Fibroblast of mammary gland (primary cell): ENCODE measurements around the gene PPOX.
A peak's percentile ranks its signal among the peaks of the same experiment; 100 is the strongest.

Experiments used
- DNase-seq: peaks from one replicate; pipeline ENCODE4 v3.0.0-alpha.2; 2010; ENCODE audit warnings: low read depth
- H3K4me3 ChIP-seq: 2 replicates; pipeline ENCODE4 v1.5.1; 2011; ENCODE audit warnings: low read depth, mild to moderate bottlenecking, low read length, moderate library complexity; ENCODE audit not compliant: control insufficient read depth
- TF ChIP-seq, protein P1 (sequence below): conservative IDR thresholded peaks from 2 replicates; pipeline ENCODE4 v1.5.1; 2011; ENCODE audit warnings: low read depth, low read length, inconsistent platforms; ENCODE audit not compliant: control insufficient read depth, insufficient read depth

PPOX gene

DNA sequence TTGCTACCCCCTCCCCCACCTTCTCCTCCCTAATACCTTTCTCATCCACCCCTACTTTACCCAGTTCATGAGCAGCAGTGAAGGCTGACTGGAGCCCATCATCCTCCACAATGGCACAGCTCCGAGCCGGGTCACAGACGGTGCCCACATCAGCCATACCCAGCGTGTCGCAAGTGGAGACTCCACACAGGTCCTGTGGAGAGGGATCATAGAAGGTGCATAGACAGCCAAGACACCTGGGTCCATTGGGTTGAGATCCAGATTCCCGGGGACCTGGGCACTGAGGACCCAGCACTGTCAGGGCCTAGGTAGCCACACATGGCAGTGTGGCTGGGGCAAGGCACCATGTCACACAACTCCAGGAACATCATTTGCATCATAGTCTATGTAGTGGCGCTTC is 29.9 kb downstream of the PPOX start:
- DNase-seq, result no peak
- TF ChIP-seq, protein P1, sequence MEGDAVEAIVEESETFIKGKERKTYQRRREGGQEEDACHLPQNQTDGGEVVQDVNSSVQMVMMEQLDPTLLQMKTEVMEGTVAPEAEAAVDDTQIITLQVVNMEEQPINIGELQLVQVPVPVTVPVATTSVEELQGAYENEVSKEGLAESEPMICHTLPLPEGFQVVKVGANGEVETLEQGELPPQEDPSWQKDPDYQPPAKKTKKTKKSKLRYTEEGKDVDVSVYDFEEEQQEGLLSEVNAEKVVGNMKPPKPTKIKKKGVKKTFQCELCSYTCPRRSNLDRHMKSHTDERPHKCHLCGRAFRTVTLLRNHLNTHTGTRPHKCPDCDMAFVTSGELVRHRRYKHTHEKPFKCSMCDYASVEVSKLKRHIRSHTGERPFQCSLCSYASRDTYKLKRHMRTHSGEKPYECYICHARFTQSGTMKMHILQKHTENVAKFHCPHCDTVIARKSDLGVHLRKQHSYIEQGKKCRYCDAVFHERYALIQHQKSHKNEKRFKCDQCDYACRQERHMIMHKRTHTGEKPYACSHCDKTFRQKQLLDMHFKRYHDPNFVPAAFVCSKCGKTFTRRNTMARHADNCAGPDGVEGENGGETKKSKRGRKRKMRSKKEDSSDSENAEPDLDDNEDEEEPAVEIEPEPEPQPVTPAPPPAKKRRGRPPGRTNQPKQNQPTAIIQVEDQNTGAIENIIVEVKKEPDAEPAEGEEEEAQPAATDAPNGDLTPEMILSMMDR, result no peak
- H3K4me3 ChIP-seq, result peak overlapping the region; percentile 85

DNA sequence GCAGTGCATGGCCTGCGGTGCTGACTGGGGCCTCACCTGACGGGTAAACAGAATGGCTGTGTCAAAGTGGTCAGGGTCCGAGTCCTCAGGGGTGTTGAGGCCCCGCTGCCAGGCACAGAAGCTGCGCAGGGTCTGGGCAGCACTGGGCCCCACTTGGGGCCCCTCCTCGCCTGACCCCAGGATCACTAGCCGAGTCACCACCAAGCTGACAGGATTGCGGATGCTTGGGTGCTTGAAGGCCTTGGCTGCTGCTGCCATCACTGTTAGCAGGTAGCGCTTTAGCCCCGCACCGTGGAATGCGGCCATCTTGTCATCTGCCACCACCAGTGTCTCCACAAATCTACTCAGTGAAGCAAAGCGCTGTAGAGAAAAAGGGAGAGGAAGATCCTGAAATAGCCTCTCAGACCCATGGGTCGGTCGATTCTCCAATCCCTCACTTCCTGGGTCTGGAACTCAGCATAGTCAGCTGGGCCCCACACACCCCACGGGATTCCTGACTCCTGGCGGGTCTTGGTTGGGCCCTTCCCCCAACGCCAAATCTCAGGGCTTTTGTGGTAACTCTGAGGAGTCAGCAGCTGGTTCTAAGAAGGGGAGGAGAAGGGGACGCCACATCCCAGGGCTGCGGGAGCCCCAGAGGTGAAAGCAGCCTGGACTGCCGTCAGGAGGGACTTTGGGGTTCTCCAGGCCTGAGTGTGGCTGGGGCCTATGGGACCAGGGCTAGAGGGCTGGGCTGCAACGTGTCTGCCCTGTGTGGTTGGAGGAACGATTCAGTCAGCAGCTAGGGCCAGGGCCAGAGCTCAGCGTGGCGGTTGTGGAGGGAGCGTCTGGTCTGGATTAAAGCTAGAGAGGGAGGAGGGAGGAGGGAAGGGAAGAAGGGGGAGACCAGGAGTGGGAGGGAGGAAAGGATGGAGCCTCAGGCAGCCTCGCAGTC is 30.6 kb downstream of the PPOX start:
- TF ChIP-seq, protein P1, result no peak
- DNase-seq, result peak; percentile 93
- peak overlapping the region; percentile 85 for H3K4me3 ChIP-seq

DNA sequence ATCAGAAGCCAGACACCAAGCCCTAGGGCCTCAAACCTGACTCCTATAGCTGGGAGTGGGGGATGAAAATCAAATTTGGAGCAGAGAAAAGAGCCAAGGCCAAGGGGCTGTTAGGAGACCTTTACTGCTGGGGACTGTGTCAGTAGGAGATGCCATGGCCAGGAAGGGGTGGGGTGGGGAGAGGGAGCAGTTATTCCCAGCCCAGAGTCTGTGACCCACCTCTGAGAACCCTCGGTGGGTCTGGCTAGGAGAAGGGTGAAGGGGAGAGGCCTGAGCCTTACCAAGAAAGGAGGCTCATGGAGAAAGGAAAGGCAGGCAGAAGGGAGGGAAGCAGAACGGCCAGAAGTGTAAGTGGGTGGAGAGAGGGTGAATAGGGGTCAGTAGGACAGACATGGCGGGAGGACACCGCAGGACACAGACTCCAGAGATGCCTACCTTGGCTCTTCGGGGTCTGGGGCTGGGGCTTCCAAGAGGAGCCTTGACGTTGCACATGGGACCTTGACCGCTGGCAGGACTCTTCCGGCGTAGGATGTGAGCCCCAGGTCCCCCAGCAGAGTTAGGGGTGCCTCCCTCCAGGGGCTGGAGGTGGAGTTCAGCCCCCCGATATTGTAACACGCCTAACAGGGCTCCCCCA is 31.5 kb downstream of the PPOX start:
- TF ChIP-seq, protein P1, result no peak
- DNase-seq, result peak; percentile 43
- peak overlapping the region; percentile 85 for H3K4me3 ChIP-seq

DNA sequence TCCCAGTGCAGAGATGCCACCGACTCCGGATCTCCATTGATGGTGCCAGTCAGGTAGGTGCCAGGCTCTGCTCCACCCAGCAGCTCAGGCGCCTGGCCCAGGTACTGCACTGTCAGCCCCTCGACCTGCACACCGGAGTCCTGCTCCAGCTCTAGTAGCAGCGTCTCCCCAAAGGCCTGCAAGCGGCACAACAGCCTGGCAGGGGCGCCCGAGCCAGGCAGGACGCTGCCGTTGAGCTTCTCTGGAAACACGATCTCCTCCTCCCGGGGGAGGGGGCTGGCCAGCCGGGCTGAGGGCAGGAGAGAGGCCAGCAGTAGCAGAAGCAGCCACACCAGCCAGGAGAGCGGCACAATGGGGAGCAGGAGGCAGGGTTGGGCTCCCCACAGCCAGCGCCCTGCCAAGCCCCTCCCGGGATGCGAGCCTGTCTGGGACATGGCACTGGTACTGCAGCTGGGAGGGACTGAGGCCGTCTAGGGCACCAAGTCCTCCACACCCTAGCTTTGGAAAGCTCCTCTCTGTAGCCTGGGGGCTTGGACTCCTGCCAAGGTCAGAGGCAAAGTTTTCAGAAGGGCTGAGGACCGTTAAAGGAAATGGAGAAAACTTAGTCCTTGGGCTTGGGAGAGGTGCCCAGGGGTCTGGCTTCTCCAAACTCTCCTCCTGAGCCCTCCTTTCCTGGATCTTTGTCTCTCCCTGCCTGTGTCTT is 32.1 kb downstream of the PPOX start:
- peak overlapping the region; percentile 85 for H3K4me3 ChIP-seq
- peak; percentile 48 for DNase-seq

DNA sequence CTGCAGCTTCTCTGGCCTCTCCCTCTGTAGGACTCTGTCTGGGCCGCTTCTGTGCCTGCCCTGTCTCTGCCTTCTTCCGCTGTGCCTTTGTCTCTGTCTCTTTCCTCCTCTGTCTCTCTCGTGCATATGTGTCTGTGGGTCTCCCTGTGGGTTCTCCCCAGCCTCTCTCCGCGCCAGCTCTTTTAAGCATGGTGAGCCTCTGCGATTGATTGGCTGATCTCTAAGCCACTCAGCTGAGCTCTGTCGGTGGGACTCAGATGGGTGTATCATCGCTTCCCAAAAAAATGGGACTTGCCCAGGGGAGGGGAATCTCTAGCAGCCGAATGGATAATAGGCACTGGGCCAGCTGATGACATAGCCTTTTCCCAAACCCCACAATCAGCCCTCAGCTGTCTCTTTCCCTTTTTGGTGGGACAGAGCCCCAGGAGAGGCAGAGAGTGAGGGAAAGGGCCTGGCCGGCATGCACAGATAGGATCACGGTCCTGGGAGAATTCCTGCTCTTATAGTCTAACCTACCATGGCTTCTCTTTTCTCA is 32.7 kb downstream of the PPOX start, which contains the start of gene ADAMTS4:
Gene ADAMTS4 (minus strand): TSS at position 158 of the 535 bp plus-strand sequence. CDS start 427 bp downstream, outside the sequence.
- TF ChIP-seq, protein P1, result no peak
- H3K4me3 ChIP-seq, result peak within 1 kb of the TSS; percentile 85
- peak; percentile 98 for DNase-seq

More for the DNA sequence above, 32.1 kb downstream of the PPOX start:
- TF ChIP-seq, protein P1, result no peak

DNA sequence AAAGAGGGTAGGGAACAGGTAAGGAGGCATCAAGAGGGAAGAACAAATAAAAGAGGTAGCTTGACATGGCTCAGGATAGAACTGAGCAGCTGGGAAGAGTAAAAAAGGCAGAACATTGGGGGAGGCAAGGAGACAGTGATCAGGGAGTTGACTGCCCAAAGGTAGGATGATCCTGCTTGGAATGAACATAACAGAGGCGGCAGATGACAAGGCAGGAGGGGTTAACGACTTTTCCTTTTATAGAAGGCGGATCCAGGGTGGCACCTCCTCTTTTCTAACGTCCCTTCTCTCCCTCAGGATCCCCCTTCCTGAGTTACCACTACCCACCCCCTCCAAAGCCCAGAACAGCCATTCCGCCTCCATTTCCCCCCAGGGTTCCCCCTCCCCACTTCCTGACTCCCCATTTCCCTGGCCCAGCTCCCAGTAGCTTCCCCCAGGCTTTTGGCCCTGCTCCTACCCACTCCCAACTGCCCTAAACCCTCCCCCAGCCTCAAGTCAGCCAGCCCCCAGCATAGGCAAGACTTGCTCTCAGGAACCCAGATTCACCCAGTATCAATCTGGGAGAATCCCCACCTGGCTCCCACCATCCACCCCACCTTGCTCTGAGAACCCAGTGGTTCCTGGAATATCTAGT is 33.4 kb downstream of the PPOX start:
- peak overlapping the region; percentile 14 for H3K4me3 ChIP-seq
- no peak for DNase-seq
- TF ChIP-seq, protein P1, result no peak
